OCI-LY1 (cell line): Measurements from ENCODE around the gene LTBP2.

ENCODE experiments used
- H2AFZ ChIP-seq: fragments of 200-600 bp; sonication (generic), shearing (Covaris generic); 2 replicates; pipeline ENCODE4 v1.6.0; 2014; ENCODE audit warnings: antibody characterized with exemption, mild to moderate bottlenecking, low read length
- H3F3A ChIP-seq: fragments of 200-600 bp; sonication (generic), shearing (Covaris generic); 2 replicates; pipeline ENCODE4 v1.6.0; 2014; ENCODE audit warnings: mild to moderate bottlenecking, antibody characterized with exemption, low read length, moderate library complexity; ENCODE audit not compliant: insufficient read depth
- H3K27ac ChIP-seq: fragments of 200-600 bp; sonication (generic); 2 replicates; pipeline ENCODE4 v1.5.1; 2014; ENCODE audit warnings: low read length, mixed run types, mild to moderate bottlenecking, low read depth; ENCODE audit not compliant: poor library complexity, severe bottlenecking
- H3K27me3 ChIP-seq: fragments of 200-600 bp; sonication (generic); 2 replicates; pipeline ENCODE4 v1.6.0; 2014; ENCODE audit warnings: antibody characterized with exemption, mild to moderate bottlenecking, low read length, moderate library complexity; ENCODE audit not compliant: insufficient read depth
- H3K36me3 ChIP-seq: fragments of 200-600 bp; sonication (generic); 2 replicates; pipeline ENCODE4 v1.6.1; 2014; ENCODE audit warnings: mild to moderate bottlenecking, antibody characterized with exemption, low read length, moderate library complexity, mixed read lengths; ENCODE audit not compliant: insufficient read depth
- H3K4me1 ChIP-seq: fragments of 200-600 bp; sonication (generic); 2 replicates; pipeline ENCODE4 v1.5.1; 2014; ENCODE audit warnings: mild to moderate bottlenecking, low read length, moderate library complexity; ENCODE audit not compliant: insufficient read depth, severe bottlenecking
- H3K4me2 ChIP-seq: fragments of 200-600 bp; sonication (generic), shearing (Covaris generic); 2 replicates; pipeline ENCODE4 v1.6.1; 2014; ENCODE audit warnings: low read length
- H3K4me3 ChIP-seq: fragments of 200-600 bp; sonication (generic); 2 replicates; pipeline ENCODE4 v1.5.1; 2014; ENCODE audit warnings: low read length, low read depth, mild to moderate bottlenecking, mixed read lengths; ENCODE audit not compliant: poor library complexity, severe bottlenecking
- H3K79me2 ChIP-seq: fragments of 200-600 bp; shearing (Covaris generic); 2 replicates; pipeline ENCODE4 v1.6.1; 2016; ENCODE audit warnings: mixed run types, low read length, mixed read lengths; ENCODE audit not compliant: insufficient read depth
- H3K9ac ChIP-seq: fragments of 200-600 bp; sonication (generic), shearing (Covaris generic); 2 replicates; pipeline ENCODE4 v1.6.1; 2014; ENCODE audit warnings: mild to moderate bottlenecking, low read length, mixed read lengths
- H3K9me2 ChIP-seq: fragments of 200-600 bp; sonication (generic), shearing (Covaris generic); 2 replicates; pipeline ENCODE4 v1.6.1; 2014; ENCODE audit warnings: low read depth, mild to moderate bottlenecking, low read length, mixed read lengths
- H3K9me3 ChIP-seq: fragments of 200-600 bp; shearing (Covaris generic); 2 replicates; pipeline ENCODE4 v1.6.1; 2014; ENCODE audit warnings: low read length, mixed read lengths
- H4K20me1 ChIP-seq: fragments of 200-600 bp; sonication (generic), shearing (Covaris generic); 2 replicates; pipeline ENCODE4 v1.6.0; 2016; ENCODE audit warnings: mild to moderate bottlenecking, low read length; ENCODE audit not compliant: insufficient read depth
- EZH2 ChIP-seq: fragments of 200-600 bp; sonication (generic), shearing (Covaris generic); IDR thresholded peaks from 2 replicates; pipeline ENCODE4 v1.8.0; 2017; ENCODE audit warnings: borderline replicate concordance, mixed run types, mild to moderate bottlenecking, antibody characterized with exemption, low read length, moderate library complexity, mixed read lengths
- TF ChIP-seq, protein P1 (sequence below): fragments of 200-600 bp; sonication (generic), shearing (Covaris generic); IDR thresholded peaks from 2 replicates; pipeline ENCODE4 v1.5.1; 2017; ENCODE audit warnings: mild to moderate bottlenecking, antibody characterized with exemption, low read length, moderate library complexity, mixed read lengths

Gene LTBP2

DNA sequence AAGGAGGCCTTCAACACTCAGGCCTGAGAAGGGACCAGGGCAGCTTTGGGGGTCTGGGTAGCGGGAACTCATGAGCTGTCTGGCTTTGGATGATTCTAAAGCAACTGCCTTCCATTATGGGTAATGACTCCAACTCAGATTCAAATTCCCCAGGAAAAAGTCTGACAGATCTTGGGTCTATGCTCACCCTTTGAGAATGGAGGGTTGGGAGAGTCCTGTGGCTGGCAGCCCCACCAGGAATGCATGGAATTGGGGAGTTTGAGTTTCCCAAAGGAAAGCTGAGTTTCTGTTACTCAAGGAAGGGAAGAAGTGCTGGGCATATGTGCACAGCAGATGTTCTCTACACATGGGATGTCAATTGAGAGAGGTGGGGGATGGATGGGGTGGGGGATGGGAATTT is 22.4 kb upstream of the LTBP2 start:
- Histone ChIP-seq H3F3A (no peaks in the 10 kb centered on the region), H3K36me3 (no peaks in the 10 kb centered on the region), H3K27me3 (peaks cover 6% of the 10 kb centered on the region; the same call in 1 of the 2 replicates), H4K20me1 (no peaks in the 10 kb centered on the region), H3K4me3 (no peak overlapping the region), H3K9ac (no peak overlapping the region), H3K9me2 (no peaks in the 10 kb centered on the region), H3K9me3 (no peaks in the 10 kb centered on the region), H3K4me1 (no peaks in the 10 kb centered on the region), H3K79me2 (no peaks in the 10 kb centered on the region), H3K27ac (no peak overlapping the region), H3K4me2 (no peak overlapping the region), H2AFZ (no peak overlapping the region)
- TF ChIP-seq EZH2, result no peak
- TF ChIP-seq, protein P1, sequence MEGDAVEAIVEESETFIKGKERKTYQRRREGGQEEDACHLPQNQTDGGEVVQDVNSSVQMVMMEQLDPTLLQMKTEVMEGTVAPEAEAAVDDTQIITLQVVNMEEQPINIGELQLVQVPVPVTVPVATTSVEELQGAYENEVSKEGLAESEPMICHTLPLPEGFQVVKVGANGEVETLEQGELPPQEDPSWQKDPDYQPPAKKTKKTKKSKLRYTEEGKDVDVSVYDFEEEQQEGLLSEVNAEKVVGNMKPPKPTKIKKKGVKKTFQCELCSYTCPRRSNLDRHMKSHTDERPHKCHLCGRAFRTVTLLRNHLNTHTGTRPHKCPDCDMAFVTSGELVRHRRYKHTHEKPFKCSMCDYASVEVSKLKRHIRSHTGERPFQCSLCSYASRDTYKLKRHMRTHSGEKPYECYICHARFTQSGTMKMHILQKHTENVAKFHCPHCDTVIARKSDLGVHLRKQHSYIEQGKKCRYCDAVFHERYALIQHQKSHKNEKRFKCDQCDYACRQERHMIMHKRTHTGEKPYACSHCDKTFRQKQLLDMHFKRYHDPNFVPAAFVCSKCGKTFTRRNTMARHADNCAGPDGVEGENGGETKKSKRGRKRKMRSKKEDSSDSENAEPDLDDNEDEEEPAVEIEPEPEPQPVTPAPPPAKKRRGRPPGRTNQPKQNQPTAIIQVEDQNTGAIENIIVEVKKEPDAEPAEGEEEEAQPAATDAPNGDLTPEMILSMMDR, result no peak

DNA sequence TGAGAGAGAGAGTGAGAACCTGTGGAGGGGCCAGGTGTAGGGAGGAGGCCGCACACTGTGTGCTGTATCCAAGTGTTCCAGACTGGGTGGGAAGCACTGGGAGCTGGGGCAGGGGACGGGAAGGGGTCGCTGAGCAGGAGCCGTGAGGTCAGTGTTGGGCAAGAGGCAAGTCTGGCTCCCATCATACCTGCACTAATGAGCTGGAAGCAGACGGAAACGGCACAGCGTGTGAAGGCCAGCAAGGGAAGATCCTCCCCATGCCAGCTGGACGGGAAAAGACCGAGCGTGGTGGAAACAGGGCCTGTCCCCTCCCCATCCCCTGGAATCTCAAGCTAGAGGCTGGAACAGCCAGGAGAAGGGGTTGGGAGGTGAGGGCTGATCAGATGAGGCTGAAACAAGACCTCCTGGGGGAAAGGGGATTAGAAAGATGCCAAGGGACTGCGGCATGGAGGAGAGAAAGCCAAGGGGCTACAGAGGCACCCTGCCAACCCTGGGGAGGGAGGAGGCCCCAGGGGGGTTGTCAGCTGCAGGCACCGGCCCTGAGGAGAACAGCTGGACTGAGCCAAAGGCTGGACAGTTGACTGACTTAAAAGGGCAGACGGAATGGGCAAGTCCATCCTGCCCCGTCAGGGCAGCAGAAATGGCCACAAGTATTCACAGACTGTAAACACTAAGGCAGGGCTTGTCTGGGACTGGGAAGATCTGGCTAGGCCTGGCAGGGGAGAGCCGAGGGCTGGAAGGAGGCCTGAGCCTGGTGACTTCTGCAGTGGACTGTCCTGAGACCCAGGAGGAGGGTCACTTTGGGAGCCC is 19.0 kb upstream of the LTBP2 start:
- Histone ChIP-seq H3F3A (no peaks in the 10 kb centered on the region), H3K9ac (no peak overlapping the region), H3K4me1 (no peaks in the 10 kb centered on the region), H3K27ac (no peak overlapping the region), H3K4me3 (no peak overlapping the region), H3K9me3 (no peaks in the 10 kb centered on the region), H3K36me3 (no peaks in the 10 kb centered on the region), H3K4me2 (no peak overlapping the region), H3K9me2 (no peaks in the 10 kb centered on the region), H3K27me3 (no peaks in the 10 kb centered on the region), H2AFZ (no peak overlapping the region), H3K79me2 (no peaks in the 10 kb centered on the region), H4K20me1 (no peaks in the 10 kb centered on the region)
- TF ChIP-seq, protein P1, result no peak
- TF ChIP-seq EZH2, result no peak

DNA sequence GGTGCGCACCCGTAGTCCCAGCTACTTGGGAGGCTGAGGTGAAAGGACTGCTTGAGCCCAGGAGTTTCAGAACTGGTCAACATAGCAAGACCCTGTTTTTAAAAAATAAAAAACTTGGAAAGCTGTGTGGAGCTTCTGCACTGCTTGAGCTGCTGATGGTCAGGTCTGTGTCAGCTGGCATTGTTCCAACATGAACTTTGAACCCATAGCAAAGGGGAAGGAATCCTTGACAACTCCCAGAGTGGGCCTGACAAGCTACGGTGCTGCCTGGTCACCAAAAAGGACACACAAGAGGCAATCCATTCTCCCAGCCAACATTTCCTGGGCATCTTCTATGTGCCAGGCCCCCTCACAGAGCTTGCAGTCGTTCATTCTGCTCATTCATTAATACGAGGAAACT is 16.4 kb upstream of the LTBP2 start:
- no peaks in the 10 kb centered on the region for H3K9me3 ChIP-seq
- no peaks in the 10 kb centered on the region for H3K36me3 ChIP-seq
- H3K27ac ChIP-seq, result no peak overlapping the region
- H3K9ac ChIP-seq, result no peak overlapping the region
- TF ChIP-seq, protein P1, result no peak
- no peak for TF ChIP-seq EZH2
- no peaks in the 10 kb centered on the region for H3K79me2 ChIP-seq
- H4K20me1 ChIP-seq, result no peaks in the 10 kb centered on the region
- no peak overlapping the region for H2AFZ ChIP-seq
- no peak overlapping the region for H3K4me2 ChIP-seq
- no peaks in the 10 kb centered on the region for H3K27me3 ChIP-seq
- no peaks in the 10 kb centered on the region for H3K4me1 ChIP-seq
- H3K9me2 ChIP-seq, result no peaks in the 10 kb centered on the region
- no peak overlapping the region for H3K4me3 ChIP-seq
- no peaks in the 10 kb centered on the region for H3F3A ChIP-seq
